GM12891 (cell line): ENCODE measurements around the gene KRT15.

ENCODE experiments used
- PAX5 ChIP-seq: IDR thresholded peaks from 2 replicates; pipeline ENCODE4 v1.6.1; 2011; ENCODE audit warnings: low read length, moderate library complexity, mild to moderate bottlenecking; ENCODE audit not compliant: insufficient read depth, severe bottlenecking
- POLR2A ChIP-seq: IDR thresholded peaks from 2 replicates; pipeline ENCODE4 v1.6.1; 2011; ENCODE audit warnings: low read depth, low read length, control low read depth
- POLR2AphosphoS5 ChIP-seq: IDR thresholded peaks from 2 replicates; pipeline ENCODE4 v1.6.1; 2011; ENCODE audit warnings: low read depth, low read length, control low read depth
- SPI1 ChIP-seq: IDR thresholded peaks from 2 replicates; pipeline ENCODE4 v1.6.1; 2011; ENCODE audit warnings: low read depth, low read length, control low read depth
- TAF1 ChIP-seq: IDR thresholded peaks from 2 replicates; pipeline ENCODE4 v1.6.1; 2011; ENCODE audit warnings: low read depth, low read length, control low read depth

DNA sequence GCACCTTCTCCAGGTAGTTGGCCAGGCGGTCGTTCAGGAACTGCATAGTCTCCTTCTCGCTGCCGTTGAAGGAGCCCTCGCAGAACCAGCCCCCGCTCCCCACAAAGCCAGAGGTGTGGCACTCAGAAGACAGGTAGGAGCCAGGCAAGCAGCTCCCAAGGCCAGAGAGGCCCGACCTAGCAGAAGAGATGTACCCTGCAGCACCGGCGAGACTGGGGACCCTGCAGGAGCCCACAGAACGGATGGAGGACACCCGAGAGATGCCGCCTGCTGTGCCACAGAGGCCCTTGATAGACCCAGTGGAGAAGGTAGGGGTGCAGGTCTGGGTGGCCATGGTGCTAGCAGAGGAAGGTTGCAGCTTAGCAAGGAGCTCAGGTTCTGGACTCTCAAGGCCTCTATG is 29.2 kb downstream of the KRT15 start, which contains the start of gene KRT36:
- TF ChIP-seq POLR2A (no peak), POLR2AphosphoS5 (no peak), TAF1 (no peak), PAX5 (no peak), SPI1 (no peak)
